IPS-NIHi7 (cell line): ENCODE results near the gene GCN1.
A peak's percentile ranks its signal among the peaks of the same experiment; 100 is the strongest.

Experiments
- DNase-seq: peaks from one replicate; pipeline ENCODE4 v3.0.0; 2012; ENCODE audit warnings: mixed read lengths; ENCODE audit errors: extremely low spot score

GCN1 gene

DNA sequence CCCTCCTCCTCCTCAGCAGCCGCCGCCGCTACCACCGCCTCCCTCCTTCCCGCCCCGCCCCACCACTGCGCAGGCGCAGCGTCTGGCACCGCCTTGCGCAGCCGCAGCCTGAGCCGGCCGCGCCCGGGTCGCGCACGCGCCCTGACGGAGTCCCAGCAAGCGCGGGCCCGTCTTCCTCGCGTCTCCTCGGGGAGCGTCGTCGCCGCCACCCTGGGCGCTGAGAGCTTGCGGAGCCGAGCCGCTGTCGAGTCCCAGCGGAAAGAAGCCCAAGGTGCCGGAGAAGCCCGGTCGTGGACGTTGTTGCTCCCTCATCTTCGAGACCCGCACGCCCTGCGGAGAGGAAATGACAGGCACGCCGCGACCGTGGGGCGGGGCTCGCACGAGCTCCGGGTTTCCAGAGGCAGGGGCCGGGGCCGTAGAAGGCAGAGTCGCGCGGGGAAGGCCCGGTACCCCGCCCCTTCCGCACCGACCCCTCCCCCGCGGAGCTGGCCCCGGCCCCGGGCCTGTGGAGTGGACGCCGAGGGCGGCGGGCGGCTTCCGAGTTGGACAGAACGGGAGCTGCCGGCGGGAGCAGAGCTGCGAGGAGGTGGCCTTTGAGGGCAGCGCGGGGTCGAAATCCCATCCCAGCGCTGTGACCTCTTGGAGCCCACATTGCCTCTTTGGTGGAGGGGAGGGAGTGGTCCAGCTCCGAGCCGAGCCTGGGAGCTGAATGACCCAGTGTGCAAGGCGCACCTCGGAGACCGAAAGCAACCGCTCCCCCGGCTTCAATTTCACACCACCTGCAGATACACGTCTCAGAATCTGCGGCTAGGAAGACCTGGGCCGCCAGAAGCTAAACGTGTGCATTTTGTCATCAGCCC is 77.5 kb downstream of the GCN1 start:
- DNase-seq = peak; percentile 98

DNA sequence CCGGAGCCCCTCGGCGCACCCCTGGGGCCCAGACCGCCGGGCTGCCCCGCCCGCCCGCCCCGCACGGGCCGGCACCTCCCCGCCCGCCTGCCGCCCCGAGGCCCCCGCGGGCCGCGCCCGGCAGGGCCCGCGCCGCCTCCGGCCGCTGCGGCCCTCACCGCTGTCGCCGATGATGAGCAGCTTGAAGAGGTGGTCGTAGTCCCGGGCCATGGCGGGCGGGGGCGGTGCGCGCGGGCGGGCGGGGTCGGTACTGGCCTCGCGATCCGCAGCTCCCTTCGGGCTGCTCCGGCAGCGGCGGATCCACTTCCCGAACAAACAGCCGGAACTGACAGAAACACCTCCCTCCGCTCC is 78.1 kb downstream of the GCN1 start, which contains the start of gene RAB35:
TSS of gene RAB35 (minus strand) at position 313 of the 351 bp plus-strand sequence. CDS start at position 210, 103 bp downstream.
- no peak for DNase-seq

DNA sequence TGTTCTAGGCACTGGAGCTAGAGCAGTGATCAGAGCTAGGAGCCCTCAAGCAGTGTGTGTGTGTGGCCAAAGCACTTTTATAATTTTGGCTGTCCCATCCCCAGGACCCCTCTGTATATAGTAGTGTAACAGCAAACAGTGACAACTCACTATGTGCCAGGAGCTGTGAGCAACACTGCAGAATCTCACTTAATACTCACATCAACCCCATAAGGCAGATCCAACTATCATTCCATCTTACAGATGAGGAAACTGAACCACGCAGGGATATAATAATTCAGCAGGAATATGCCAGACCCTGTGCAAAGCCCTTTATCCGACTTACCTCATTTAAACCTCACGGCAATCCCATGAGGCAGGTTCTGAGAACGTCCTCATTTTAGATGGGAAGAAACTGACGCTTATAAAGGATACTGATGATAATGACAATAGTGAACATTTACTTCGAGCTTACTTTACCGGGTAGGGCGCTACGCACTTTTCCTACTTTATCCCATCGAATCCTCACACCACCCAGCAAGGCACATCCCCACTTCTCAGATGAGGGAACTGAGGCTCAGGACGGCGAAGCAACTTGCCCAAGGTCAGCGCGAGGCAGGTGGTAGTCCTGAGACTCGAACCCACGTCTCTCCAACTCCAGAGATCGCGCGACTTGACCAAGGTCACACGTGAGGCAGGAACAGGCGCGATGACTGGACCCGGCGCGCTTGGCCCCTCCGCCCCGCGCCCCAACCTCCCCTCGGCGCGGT is 78.6 kb downstream of the GCN1 start:
- peak; percentile 43 for DNase-seq

DNA sequence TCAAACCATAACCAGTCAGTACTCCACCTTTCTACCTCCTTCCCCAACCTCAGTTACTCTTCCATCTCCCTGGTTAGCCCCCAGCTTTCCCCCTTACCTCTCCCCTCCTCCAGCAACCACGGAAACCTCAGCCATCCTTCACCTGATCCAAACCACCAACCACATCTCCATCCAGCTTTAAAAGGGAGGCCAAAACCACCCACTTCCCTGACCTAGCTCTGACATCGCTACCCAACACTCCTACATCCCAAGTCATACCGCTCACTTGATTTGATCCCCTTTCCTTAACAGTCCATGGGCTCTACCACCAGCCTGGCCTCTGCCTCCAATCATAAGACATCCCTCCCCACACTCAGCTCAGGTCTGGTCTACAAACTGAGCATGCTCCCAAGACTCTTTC is 79.4 kb downstream of the GCN1 start:
- DNase-seq = no peak

DNA sequence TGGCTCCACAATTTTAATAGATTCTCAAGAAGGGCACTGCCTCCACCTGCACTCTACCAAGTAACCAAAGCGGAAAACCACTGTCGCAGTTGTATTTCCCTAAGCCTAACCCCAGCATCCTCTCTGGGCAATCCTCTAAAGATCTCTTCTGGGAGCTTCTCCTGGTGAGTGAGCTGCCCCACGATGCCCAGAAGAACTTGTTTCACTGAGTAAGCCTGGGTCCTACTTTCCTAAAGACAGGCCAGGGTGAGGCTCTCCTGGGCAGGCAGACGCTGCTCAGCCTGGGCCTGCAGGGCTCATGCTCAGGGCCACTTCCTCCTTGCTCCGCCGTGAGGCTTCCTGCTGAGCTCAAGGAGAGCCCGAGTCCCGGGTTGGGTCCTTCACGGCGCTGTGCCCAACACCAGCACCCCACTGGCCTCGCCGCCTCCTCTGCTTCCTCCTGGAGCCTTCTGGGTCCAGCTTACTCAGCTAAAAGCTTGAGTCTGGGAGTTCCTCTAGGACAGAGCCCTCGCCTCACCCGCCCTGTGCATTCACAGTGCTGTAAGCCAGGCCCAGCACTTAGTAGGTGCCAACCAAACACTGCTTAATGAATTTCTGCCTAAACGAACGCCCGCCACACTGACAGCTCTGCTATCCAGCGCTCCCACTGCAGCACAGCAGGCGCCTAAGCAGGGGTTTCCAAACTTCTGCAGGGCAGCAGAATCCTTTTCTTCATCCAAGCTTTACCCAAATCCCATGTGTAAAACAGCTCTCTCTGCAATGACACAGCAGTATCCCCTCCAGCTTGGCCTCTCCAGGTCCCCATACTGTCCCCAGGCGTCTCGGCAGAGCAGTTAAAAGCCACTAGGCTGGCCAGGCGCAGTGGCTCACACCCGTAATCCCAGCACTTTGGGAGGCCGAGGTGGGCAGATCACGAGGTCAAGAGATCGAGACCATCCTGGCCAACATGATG is 83.7 kb downstream of the GCN1 start:
- DNase-seq = peak; percentile 35

DNA sequence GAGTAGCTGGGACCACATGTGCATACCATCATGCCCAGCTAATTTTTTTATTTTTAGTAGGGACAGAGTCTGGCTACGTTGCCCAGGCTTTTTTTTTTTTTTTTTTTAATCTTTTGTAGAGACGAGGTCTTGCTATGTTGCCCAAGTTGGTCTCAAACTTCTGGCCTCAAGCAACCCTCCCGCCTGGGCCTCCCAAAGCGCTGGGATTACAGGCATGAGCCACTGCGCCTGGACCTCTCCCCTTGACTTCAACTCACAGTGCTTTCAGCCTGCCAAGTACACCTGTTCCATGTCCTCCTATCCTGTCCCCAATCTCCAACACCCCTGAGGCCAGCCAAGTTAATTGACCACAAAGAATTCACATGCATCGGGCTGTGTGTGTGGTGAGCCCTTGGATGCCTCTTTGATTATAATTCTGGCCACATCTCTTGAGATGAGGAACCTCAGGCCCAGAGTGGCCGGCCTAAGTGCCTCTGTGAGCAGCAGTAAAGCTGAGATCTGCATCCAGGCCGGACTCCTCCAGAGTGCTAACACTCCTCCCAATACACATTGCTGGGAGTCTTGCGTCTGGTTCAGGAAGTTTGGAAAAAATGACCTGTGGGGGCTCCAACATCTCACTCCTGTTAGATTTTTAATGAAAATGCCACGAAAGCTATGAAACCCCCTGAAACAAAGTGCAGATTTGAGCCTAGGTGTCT is 84.8 kb downstream of the GCN1 start:
- DNase-seq = no peak

DNA sequence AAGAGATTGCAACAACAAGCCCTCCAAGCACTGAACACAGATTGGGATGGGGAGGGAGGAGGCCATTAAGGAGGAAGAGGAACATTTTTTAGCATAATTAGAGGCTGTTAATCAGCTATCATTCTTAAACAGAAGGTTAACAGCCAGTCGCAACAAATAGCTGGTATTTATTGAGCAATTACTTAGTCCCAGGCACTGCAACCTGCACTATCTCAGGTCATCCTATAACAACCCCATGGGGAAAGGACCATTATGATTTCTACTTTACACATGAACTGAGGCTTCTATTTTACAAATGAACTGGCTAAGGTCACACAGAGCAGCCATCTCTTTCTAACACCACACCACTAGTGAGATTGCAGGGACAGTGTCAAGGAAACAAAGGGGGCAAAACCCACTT is 88.4 kb downstream of the GCN1 start:
- no peak for DNase-seq

DNA sequence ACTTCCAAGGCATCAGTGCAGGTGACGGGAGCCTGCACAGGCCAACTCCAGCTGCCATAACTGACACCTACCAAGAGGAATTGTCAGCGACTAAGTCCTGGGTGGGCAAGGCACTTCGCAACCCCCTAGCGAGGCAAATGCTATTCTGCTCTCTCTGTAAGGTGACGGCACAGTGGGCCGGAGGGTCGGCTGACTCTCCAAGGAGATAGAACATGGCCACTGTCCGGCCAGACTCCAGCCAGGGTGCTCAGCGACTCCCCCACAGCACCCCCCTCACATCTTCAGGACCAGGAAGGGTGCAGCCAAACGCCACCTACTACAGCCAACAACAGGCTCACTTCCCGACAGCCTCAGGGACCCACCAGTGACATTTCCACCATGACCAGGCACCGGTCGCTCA is 91.1 kb downstream of the GCN1 start:
- DNase-seq = no peak

DNA sequence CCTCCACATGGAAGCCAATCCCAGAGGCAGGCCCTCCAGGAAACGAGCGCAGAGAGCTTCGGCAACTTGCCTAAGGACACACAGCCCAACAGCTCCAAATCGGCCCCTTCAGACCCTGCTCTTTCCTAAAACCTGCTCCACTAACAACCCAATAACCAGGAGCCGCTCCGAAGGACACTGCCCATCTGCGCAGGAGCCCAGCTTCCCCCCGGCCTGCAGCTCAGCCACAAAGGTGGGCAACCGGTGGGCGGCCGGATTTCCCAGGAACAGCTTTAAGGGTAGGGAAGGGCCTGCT is 91.5 kb downstream of the GCN1 start:
- no peak for DNase-seq

DNA sequence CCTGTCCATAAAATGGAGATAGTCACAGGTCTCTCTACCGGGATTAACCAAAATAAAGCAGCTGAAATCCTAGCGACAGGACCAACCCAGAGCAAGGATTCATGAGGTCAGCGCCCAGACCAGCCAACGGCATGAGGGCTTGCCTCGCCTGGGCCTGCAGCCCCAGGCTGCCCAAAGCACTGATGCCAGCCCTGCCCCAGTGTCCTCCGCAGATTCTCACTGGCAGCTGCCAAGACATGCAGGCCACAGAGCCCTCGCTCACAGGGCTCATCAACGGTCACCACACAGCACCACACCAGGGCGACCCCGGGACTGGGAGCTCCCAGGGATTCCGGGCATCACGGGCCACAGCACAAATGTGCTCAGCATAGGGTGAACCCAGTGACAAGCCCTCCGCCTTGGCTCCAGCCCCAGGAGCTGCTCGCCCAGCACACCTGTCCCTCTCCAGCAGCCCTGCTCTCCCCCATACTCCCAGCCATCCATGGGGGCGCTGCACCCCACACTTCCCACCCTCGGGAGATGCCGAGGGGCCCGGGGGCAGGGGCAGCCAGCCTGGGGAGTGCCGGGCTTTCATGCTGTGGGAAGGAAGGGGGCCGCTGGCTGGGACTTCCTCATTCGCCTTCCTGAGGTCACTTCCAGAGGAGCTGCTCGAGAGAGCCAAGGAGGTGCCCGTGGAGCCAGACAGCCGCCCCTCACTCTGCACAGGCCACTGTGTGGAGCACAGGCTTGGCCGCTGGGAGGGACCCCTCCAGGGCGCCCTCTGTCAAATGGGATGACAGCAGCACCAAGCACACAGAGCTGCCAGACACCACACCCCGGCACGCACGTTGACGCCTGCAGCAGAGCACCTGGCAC is 92.1 kb downstream of the GCN1 start:
- DNase-seq = no peak

DNA sequence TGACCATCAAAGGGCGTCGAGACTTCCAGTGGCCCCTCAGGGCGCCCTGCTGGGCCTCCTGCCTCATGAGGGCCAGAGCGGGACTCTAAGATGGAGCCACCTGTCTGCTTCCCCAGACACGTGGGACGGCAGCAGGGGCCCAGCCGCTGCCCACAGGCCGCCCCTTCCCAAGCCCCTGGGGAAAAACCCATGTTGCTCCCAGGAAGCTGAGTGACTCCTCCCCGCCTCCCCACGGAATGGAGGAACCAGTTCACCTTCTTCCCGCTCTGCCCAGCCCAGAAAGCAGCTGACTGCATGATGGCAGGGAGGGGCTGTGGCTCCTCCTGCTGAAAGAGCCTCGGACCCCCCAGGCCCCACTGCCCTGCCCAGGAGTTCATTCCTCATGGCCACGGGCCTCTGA is 92.9 kb downstream of the GCN1 start:
- DNase-seq = no peak

DNA sequence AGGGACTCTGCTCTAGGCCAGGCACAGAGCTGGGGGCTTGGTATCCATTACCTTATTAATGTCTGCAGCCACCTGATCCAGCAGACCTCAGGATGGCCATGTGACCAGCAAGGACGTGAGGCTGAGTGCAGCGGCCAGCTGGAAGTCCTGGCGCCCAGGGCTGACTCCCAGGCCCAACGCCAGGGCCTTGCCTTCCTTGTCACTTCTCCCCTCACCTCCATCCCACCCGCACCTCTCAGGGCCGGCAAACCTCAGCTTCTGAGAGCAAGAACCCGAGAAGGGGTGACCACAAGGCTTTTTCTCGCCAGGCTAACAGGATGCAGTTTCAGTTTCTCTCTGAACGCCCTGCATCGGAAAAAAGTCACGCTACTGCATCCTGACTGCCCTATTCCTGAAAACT is 93.3 kb downstream of the GCN1 start:
- DNase-seq = no peak

DNA sequence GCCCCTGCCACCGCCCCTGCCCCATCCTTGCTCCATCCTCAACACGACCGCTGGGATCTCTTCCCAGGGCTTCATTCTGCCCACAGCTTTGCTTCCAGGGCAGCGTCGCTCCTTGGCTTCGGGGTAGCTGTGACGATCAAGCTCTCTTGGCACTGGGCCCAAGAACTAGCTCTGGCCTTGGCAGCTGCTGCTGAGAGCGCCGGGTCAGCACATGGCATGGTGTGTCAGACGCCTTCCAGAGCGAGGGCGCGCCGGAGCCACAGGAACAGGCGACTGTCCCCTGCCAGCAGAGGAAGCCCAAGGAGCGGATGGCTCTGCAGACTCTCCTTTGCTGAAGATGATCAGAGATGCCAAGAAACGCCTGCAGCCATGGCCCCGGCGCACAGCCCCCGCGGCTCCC is 93.9 kb downstream of the GCN1 start:
- no peak for DNase-seq

DNA sequence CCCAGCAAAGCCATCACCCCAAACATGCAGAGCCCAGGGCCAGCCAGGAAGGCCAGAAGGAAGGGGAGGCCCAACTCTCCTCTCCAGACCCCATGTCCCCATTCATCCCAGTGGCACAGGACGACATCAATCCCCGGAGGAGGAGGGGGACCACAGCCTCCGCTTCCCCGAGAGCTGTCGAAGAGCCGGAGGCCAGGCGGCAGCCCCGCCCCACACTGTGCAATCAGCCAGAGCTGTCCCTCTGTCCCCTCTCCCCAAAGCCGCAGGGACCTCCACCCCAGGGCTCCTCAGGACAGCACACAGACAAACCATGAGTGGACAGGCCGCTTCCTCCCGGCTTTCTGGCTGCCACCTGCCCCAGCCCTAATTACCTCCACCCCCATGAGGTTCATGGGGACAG is 94.8 kb downstream of the GCN1 start:
- no peak for DNase-seq

DNA sequence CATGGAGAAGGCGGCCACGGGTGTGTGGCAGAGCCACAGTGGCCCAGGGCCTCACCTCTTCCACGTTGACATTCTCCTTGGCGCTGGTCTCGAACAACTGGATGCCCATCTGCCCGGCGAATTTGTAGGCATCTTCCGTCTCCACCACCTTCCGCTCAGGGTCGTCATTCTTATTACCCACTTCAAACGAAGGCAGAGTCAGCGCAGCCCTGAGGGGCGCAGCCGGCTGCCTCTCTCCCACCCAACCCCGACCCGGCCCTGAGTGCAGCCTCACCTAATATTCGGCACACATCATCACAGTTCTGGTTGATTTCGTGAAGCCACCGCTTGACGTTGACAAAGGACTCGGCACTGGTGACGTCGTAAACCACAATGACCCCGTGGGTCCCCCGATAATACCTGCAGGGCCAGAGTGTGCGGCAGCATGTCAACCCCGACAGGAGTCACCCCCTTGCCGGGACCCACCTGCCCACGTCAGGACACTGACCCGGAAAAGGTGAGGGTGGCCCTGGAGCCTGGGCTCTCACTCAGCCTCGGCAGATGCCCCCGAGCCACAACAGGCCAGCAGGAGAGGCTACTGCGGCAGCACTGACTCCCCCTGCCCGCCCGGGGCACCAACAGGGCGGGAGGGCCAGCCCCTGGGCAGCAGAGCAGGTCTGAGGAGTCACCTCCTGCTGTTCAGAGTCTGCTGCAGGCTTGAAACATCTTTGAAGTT is 95.6 kb downstream of the GCN1 start:
- DNase-seq = no peak

DNA sequence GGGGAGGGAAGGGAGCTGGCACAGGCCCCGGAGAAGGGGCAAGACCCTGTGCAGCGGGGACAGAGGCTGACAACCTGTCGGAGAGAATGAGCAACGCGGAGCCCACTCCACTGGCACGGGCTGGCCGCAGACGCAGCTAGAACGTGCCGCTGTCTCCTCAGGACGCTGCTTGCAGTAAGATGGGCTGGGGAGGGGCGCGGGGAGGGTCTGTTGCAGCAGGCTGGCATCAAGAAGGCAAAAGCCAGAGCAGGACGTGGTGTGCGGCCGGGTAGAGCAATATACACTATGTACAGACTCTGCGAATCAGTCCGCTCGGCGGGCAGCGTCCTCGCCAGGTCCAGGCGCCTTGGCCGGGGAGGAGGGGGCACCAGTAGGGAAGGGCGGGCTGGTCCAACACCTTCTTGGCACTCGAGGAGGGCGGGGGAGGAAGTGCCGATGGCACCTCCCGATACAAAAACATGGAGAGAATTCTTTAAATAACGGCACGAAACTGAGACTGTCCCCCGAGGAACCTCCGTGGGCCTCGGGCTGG is 97.8 kb downstream of the GCN1 start:
- DNase-seq = no peak

DNA sequence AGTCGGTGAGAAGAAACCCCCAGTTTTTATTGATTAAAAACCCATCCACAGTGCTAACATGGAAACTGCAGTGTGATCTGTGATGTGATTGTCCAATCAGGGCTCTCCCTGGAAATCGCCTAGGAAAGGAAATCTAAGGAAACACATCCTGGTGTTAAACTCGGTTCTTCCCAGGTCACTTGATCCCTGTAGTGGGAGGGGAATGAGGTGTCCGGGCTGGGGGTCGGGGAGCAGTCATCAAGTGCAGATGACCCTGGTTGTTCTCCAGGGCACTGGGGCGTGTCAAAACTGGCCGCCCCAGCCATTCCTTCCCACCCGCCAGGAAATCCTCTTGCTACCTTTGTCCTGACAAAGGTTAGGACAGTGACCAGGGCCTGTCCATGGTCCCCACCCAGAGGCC is 98.8 kb downstream of the GCN1 start:
- DNase-seq = no peak

DNA sequence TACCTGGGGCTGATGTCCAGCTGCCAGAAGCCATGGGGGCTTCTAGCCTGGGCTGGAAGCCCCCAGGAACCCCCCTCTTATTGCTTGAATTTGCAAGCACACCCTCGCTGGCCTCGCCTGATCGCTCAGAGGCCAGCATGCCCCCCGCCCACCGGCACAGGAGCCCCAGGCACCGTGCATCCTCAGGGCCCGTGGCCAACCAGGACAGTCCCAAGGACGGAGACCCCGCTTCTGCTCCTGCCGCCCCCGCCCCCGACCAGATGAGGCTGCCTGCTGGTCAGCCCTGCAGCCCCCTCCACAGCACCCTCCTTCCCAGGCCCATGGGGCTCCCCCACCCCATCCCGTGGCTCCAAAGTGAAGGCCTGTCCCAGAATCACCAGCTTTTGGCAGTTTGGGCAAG is 99.2 kb downstream of the GCN1 start:
- DNase-seq = no peak

DNA sequence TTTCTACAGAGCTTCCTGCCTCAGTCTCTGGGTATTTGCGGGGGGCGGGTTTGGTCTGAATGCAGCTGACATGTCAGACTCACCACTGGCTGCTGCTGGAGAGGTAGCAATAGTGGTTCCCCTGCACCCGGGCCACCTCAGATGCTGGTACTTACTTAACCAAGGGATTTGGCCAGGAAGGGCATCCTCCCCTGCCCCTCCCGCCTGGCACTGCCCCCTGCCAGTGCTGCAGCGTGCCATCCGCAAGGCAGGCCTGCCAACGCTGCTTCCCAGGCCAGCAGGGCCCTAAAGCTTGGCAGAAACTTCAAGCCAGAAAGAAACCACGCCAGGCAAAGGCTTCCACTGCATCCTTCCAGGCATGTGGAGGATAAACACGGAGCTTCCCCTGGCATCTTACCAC is 100.0 kb downstream of the GCN1 start:
- DNase-seq = no peak
